M059J (cell line): ENCODE results near the gene ZAP70. TPM values are rescaled to one million over a fixed set of nuclear protein-coding genes. Genes with fewer than 3 reads are reported as not detected.

Source experiments
- DNase-seq: peaks from one replicate; pipeline ENCODE4 v3.0.0-alpha.2; 2012; ENCODE audit warnings: low read depth
- total RNA-seq: library from RNA; depleted of rRNA; stranded (reverse); fragments of >200 nt; shearing (Covaris generic); gene quantifications from 2 replicates; pipeline ENCODE4 v1.2.3, GENCODE V29; 2014

The ZAP70 gene
- total RNA-seq, 1 experiment from 2014 or later: not detected

DNA sequence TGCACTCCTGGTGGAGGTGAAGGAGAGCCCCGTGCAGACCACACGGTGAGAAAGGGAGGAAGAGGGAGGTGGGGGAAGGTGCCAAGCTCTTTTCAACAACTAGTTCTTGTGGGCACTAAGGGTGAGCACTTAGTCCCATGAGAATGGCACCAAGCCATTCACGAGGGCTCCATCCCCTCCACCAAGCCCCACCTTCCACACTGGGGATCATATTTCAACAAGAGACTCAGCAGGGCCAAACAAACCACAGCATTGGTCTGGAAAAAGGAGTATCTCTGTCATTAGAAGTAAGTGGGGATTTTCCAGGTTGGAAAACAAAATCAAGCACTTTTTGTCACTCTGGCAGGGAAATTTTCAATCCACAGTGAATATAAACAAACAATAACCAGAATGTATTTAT is 38.4 kb downstream of the ZAP70 start:
- peak; percentile 59 for DNase-seq

DNA sequence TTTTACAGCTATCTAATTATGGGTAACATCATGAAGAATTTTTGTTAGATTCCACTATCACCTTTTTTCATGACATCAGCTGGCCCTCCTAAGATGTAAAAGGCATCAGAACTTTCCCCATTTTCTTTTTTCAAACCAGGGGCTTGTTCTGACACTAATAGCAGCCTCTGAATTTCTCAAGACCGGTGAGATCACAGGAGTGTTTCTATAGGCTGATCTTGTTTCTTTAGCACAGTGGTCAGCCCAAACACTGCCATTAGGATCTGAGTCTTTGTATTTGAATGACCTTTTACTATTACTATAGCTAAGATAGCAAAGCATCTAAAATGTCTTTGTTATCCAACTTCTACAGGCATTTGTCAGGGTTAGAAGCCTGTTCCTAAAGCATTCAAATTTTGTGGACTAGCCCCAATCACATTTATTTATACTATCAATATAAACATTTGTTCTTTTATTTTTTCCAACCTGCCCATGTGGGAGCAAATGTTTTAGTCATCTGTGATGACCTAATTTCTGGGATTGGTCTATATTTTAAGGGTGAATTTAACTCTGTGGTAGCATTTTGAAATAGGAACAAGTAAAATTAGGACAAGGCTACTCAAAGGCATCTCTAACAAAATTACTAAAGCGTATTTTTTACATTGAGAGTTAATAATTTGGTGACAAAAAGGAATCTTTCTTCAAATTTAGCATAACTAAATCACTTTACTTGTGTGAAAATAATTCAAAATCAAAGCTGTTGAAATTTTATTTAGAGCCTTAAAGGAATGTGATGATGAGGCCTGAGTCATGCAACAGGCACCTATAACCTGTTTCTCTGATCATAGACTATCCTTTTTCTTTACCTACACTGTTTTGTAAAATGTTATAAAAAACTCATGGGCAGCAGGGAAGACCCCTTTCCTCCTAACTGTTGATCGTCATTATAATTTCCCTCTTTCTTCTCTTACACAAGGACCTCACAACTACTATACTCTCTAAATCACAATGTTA is 39.3 kb downstream of the ZAP70 start:
- no peak for DNase-seq

DNA sequence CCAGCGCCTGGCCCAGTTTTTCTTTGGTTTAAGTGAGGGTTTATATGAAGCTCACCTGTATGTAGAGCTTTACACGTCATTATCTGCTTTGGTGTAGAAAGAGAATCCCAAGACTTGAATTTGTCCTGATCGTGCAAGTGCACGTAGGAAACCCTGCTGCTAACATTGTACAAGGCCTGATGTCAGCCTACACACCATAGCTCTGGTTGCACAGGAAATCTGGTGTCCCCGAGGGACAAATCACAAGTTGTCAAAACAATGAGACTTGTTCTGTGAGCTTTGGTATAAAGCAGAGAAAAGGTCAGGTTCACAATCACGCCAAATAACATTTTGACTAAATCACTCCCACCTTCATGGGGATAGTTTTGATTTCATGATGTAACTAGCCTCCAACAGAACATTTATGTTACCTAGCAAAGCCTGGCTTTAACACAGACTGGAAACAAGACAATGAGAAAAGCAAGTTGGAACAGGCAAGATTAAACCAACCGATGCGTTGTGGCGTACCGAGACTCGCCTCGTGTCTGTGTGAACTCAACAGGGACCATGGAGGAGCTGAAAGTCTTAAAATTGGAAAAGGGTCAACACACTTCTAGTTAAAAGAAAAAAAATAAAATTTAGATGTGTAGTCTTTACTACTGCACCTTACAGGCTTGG is 41.4 kb downstream of the ZAP70 start:
- no peak for DNase-seq

DNA sequence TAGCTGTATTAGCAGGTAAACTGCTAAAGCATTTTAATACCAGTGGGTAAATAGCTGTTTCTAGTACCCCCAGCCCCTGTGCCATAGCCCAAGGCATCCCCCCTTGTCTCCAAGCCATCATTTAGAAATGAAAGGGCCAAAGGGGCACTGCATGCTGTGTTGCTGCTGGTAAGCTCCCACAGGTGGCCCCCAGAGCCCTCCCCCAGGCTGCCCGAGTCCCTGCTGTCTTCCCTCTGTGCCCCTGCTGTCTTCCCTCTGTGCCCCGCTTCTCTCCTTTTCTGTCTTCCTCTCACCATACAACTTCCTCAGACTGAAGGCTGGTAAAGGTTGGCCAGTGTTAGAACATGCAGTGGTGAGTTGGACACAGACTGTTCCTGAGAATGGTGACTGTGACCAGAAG is 42.1 kb downstream of the ZAP70 start:
- no peak for DNase-seq

DNA sequence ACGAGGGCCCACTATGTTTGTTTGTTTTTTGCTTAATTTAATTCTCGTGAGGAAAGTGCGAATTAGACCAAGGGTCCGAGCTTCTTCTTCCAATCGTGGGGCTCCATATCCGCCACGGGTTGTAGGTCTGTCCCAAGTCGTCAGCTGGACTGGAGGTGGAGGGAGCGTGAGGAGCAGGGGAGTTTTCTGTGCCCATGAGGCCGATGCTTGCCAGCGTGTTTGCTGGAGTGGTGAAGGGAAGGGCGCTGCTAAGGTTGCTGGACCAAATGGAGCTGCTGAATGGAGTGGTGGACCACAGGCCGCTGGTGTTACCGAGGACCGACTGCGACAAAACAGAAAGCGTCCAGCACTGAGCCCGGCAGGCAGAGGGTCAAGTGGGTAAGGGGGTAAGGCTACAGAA is 43.7 kb downstream of the ZAP70 start:
- DNase-seq: no peak

DNA sequence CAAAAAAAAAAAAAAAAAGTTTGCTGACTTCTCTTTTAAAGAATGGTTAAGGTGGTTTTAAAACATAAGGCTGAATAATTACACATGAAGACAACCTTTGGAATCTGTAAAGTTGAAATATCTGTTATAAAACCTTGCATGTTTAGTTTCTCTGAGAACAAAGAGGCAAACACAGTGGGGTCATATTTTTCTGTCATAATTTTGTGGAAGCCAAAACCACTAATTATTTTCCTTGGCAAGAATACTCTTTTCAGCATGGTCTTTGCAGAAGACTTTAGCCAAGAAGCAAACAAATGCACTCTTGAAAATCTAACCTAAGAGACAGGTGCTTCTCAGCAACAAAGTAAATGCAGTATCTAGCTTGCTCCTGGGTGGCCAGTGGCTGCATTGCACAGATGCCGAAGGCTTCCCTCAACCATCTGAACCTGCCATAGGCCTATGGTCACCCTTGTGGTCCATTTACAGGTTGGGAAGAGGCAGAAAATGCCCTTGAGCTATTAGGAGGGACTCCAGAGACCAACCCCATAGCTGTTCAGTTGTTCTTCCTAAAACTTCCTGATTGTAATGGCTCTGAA is 44.8 kb downstream of the ZAP70 start:
- DNase-seq: no peak

DNA sequence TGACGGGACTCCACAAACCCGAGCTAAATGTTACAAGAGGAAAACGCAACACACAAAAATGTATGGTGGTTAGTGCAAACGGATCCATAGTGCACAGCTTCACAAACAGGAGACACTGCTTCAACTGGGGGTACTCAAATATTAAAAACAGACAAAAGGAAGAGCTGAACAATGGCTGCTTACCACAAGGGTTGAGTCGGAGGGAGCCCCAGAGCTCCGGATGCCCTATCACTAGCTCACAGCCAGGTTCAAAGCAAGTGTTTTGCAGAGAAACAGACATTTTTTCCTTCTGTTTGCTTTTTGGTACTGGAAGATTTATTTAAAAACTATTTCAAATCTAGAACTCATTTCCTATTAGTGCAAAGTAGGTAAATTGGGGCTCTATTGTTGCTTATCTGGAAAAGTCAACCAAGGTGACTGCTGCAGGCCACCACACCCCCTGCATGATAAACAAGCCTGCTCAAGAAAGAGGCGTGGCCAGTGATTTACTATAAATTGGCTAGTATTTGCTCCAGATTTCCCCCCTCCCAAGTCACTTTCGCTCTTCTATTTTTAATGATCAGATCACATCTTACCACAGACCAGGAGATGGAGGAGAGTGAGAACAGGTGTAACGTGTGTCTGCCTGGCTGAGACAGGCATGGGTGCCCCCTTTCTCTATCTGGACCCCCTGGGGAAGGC is 46.5 kb downstream of the ZAP70 start:
- DNase-seq: no peak

DNA sequence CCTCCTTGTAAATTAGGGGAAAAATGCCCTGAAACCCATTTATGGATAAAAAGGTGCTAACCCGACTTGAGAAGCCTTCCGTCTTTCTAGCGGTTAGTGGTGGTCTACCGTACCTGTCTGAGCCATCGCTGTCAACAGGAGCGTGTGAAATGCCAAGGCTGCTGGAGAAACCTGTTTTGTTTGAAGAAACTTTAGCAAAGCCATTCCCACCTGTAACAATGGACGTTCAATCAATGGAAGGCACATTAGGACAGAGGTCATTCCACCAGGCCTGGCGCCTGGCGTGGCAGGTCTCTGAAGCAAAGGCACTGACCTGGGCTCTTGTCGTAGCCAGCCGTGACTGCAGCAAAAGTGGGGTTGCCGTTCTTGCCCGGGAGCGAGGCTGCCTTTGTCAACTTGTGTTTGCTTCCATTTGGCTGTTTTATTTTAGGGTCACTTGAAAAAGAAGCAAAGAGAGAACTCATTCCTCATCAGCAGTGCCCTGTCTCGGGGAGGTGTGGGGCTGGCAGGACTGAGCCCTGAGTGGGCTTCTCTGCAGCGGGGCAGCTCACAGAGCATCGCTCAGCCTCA is 47.2 kb downstream of the ZAP70 start:
- no peak for DNase-seq

DNA sequence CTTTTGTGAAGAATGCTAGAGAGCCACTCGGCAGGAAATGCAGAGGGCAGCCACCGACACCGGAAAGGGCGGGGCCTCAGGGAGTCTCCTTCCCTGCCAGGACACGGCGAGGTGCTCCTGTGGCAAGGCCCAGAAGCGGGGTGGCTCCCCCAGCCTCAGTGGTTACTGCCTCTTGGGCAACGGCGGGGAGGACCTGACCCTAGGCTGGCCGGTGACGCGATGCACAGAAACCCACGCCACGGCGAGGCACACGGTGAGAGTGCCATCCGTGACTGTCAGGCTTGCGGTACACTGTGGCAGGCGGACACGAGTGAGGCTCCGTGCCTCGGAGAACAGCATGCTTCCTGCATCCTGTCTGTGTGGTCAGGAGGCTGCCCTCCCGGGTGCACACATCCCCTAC is 47.8 kb downstream of the ZAP70 start:
- DNase-seq: no peak

DNA sequence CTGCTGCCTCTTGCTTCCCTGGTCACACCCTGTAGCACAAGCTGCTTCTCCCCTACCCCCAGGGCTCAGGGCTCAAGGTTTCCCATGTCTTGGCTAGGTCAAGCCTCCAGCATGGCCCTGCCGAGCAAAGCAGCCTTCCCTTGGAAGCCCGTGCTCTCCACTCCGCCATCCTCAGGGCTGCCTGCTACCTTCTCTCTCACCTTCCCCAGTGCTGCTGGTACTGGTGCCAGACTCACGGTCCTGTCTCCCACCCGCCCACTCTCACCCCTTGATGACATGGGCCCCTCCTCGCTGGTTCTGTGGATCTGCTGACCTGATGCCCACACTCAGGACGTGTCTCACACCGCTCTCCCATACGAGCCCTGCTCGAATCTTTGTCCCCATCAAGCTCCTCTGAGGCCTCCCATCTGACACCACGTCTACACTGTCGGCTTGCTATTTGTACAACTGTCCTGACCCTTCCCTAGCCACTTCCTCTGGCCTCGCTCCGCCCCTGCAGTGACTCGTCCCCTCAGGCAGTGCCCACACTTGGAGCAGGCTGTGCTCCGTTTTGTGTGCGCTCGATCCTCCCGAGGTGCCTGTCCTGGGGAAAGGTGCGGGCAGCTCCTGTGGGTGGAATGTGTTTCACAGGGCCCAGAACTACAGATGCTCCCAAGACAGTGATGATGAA is 49.9 kb downstream of the ZAP70 start:
- DNase-seq: peak; percentile 55

DNA sequence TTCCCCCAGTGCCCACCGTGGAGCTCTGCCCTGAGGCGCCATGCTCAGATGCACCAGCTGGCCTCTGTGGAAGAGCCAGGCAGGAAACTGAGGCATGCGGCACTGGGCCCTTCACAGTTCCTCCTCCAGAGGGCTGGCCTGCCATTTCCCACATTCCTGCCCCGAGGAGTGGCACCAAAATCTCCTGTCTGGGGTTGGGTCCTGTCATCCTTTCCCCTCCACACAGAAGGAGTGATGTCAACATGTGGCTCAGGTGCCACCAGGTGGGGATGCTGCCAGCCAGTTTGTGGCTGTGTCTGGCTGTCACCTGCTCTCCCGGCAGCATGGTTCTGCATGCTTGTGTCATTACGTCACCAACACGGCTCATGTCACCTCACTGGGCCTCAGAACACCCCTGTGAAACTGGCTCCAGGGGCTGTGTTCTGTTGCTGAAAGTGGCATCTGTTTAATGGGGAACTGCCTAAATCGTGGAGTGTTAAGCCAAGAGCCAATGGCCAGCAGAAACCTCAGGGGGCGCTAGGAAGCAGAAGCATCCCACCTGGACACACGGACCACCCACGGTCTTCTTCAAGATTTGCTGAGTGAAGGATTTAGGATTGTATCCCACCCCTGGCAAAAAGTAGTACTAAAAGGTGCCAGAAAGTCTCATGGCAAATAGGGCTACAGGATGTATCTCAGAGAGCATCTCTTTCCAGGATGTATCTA is 51.3 kb downstream of the ZAP70 start:
- no peak for DNase-seq

DNA sequence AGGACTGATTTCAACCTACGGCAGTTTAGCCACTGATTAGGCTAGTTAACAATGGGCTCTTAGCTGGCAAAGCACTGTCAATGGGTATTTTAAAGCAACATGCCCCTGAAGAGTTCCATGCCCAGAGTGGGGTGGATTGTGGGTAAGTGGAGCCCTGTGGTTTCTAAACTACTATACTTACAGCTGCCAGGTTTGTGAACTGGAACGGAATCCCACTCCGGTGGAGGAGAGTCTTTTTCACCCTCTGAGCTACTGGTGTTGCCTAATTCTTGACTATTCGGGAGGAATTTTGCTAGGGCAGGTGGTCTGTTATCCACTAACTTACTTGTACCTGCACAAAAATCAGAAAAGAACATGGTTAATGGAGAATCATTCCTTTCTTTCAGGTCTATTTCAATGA is 52.6 kb downstream of the ZAP70 start:
- no peak for DNase-seq

DNA sequence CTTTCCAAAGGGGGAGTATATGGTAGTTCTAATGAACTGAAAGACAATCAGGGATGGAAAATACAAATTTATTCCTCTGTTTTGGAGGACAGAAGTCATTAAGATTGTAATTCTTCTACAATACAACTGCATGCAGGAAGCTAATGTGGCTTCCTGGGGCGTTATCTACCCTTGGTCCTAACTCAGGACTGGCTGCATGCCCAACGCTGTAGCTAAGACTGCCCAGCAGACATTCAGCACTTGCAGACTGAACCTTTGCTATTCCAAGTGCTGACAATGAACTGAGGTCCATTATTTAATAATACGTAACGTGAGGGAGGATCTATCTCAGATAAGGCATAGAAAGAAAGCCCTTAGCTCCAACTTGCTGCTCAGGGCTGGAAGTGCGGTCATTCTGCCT is 53.2 kb downstream of the ZAP70 start:
- no peak for DNase-seq

DNA sequence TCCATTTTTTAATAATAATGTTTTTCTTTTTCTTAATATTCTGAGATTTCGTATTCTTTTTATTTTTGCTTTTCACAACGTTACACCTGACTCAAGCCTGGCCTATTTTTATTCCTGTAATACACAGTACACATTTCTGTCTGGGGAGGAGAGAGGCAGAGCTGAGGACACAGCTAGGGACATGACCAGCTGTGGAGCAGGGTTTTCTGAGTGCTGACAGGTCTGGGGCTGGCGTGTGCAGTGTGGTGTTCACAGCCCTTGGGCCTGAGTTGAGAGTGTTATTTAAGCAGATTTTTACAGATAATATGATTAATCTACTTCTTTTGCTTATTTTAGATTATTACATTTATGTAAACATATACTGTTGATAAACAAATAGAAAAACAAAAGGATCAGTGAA is 55.9 kb downstream of the ZAP70 start:
- DNase-seq: no peak

DNA sequence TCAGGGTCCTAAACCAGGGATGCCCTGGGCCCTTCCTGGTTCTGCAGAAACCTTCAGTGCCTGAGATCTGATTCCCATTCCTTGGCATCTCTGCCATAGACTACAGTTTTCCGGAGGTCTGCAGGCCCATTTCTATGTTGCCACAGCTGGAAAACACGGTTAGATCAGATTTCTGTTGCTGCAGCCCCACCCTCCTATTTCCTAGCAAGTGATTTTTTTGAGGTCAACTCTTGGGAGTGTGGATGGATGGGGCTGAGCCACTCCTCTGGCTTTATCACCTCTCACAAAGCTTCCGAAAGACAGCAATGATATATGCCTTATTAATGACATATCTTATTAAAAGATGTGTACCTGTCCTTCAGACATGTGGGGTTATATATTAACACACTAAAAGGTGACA is 56.3 kb downstream of the ZAP70 start:
- DNase-seq: no peak

DNA sequence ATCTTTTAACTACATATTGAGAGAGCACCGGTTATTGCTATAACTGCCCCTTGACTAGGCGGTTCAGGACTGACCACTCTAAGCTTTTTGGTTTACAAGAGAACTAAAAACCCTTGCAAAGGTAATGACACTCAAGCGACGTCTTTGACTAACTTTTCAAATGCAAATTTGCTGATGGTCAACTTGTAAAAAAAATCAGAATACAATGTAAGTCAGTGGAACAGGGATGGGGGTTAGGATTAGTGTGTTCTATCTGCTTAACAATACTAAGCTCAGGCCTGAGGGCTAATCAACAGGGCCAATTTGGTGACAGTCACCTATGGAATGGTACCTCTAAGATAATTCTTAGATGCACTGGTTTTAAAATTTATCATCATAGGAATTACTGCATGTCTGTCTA is 57.1 kb downstream of the ZAP70 start:
- no peak for DNase-seq

DNA sequence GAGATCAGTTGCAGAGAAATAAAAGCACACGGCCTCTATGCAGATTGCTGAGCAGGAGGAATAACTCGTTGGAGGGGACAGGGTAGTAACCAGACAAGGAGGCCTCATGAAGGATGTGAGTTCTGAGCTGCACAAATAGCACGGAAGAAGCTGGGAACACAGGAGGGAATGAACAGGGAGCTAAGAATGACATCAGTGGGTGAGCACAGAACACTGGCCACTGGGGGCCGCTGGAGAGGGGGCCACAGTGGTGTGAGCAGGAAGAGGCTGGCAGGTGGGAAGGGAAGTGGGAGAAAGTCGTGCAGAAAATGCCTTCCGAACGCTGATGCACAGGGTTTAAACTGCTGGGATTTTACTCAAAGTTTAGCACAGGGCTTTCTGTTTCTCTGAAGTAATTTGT is 61.0 kb downstream of the ZAP70 start:
- DNase-seq: no peak

DNA sequence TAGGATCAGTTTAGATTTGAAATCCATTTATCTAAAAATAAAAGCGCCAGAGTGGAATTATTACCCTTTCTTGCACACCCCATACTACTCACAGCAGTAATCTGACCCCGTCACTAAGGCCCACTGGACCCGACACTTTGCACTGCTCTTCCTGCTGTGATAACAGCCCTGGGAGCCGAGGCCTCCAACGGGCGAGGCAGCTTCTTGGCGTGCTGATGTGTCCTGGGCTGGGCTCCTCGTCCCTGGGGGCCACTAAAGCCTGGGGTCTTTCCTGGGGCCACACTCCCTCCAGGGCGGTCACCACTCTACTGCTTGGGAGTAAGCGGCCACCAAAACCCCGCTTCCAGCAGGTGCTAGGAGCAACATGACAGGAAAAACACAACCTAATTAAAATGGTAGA is 61.7 kb downstream of the ZAP70 start:
- DNase-seq: no peak

DNA sequence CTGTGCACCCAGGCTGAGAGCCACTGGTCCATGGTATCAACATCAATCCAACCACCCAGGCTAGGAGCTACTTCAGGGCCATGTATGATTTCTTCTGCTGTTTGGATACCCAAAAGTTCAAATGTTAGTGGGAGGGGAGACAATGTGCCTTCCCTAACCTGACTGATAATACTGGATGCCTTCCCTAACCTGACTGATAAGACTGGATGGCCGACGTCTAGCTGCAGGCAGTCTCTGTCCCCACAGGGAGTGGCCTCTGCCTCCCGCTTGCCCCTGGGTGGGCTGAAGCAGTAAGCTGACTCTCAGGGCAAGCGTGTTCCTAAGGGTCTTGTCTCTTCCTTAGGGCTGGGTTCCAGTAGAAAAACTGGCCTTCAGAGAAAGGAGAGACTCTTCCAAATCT is 65.8 kb downstream of the ZAP70 start:
- DNase-seq: no peak

DNA sequence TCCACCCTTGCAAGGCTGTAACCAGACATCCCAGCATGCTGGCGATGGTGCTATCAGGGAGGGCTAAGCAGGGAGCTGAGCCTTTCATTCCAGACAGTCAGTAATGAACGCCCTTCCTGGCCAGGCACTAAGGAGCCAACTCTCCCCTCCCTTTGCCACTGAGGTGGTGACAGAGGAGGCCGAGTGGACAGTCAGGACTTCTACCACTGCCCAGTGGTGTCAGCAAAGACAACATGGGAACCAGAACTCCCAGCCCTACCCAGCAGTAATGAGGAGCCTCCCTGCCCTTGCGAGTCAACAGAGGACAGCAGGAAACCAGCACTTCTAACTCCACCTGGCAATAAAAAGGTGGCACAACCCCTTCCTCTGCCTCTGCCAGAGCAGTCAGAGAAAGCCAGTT is 68.6 kb downstream of the ZAP70 start:
- DNase-seq: no peak

DNA sequence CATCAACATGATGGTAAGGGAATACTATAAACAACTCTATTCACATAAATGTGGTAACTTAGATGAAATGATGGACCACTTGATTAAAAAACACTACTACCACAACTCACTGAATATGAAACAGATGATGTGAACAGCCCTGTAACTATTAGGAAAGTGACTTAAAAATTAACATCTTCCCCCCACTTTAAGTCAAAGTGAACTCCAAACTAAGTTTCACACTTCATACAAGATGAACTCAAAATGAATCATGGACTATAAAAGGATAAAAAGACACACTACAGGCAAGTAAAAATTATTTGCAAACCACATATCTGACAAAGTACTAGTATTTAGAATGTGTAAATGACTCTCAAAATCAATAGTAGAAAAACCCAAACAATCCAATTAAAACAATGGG is 71.6 kb downstream of the ZAP70 start:
- no peak for DNase-seq
